Measurements from ENCODE around the gene KLHDC10.

DNA sequence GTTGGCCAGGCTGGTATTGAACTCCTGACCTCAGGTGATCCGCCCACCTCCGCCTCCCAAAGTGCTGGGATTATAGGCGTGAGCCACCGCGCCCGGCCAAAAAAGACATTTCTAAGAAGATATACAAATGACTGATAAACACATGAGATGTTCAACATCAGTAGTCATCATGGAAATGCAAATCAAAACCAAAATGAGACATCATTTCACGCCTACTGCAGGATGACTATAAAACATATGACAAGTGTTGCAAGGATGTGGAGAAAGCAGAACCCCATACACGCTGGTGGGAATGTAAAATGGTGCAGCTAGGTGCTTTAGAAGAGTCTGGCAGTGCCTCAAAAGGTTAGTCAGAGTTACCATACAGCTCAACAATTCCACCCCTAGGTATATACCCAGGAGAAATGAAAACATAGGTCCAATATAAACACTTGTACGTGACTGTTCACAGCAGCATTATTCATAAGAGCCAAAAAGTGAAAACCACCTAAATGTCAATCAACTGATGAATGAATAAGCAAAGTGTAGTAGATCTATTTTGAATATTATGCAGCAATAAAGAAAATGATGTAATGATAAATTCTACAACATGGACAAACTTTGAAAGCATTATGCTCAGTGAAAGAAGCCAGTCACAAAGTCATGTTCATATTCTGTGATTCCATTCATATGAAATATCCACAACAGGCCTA lies 110.4 kb downstream of the KLHDC10 start:
- TF ChIP-seq EZH2 (IDR thresholded peaks at IDR 0.05; ENCODE audit: low read length, missing control alignments), result no peak
- TF ChIP-seq, protein P1, sequence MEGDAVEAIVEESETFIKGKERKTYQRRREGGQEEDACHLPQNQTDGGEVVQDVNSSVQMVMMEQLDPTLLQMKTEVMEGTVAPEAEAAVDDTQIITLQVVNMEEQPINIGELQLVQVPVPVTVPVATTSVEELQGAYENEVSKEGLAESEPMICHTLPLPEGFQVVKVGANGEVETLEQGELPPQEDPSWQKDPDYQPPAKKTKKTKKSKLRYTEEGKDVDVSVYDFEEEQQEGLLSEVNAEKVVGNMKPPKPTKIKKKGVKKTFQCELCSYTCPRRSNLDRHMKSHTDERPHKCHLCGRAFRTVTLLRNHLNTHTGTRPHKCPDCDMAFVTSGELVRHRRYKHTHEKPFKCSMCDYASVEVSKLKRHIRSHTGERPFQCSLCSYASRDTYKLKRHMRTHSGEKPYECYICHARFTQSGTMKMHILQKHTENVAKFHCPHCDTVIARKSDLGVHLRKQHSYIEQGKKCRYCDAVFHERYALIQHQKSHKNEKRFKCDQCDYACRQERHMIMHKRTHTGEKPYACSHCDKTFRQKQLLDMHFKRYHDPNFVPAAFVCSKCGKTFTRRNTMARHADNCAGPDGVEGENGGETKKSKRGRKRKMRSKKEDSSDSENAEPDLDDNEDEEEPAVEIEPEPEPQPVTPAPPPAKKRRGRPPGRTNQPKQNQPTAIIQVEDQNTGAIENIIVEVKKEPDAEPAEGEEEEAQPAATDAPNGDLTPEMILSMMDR (conservative IDR thresholded peaks at IDR 0.05 in 1 of 2, IDR thresholded peaks at IDR 0.05 in 1 of 2; ENCODE audit: low read depth in 1 of 2, low read length in 2 of 2), result no peak
